HFF-Myc (cell line): ENCODE results near the gene ESRRB.

Experiments
- DNase-seq: peaks from one replicate; pipeline ENCODE4 v3.0.0-alpha.2; 2011; ENCODE audit warnings: low read depth; ENCODE audit errors: extremely low read depth
- H3K4me3 ChIP-seq: replicated peaks from 2 replicates; pipeline ENCODE4 v1.5.1; 2011; ENCODE audit warnings: low read depth, mild to moderate bottlenecking, control low read depth, low read length
- CTCF ChIP-seq: IDR thresholded peaks from 2 replicates; pipeline ENCODE4 v1.5.1; 2012; ENCODE audit warnings: mild to moderate bottlenecking, low read depth, low read length, control low read depth; ENCODE audit errors: missing control alignments

Gene ESRRB

GRCh38 chr14:76457841-76458240 lies 81.9 kb downstream of the ESRRB start:
- no peak overlapping the region for H3K4me3 ChIP-seq
- no peak for DNase-seq
- TF ChIP-seq CTCF: no peak

GRCh38 chr14:76461886-76462285 lies 85.9 kb downstream of the ESRRB start:
- TF ChIP-seq CTCF: no peak
- DNase-seq: no peak
- no peak overlapping the region for H3K4me3 ChIP-seq

- no peak for DNase-seq
- H3K4me3 ChIP-seq: no peak overlapping the region
- TF ChIP-seq CTCF: no peak
Observed at GRCh38 chr14:76462330-76462729, 86.4 kb downstream of the ESRRB start.

- H3K4me3 ChIP-seq: no peak overlapping the region
- DNase-seq: no peak
- TF ChIP-seq CTCF: no peak
Observed at GRCh38 chr14:76463105-76463504, 87.2 kb downstream of the ESRRB start.

GRCh38 chr14:76464856-76465255 lies 88.9 kb downstream of the ESRRB start:
- TF ChIP-seq CTCF: no peak
- DNase-seq: no peak
- no peak overlapping the region for H3K4me3 ChIP-seq

GRCh38 chr14:76465664-76466063 lies 89.7 kb downstream of the ESRRB start:
- DNase-seq: no peak
- TF ChIP-seq CTCF: no peak
- no peak overlapping the region for H3K4me3 ChIP-seq

- no peak for DNase-seq
- no peak overlapping the region for H3K4me3 ChIP-seq
- no peak for TF ChIP-seq CTCF
Observed at GRCh38 chr14:76467711-76468155, 91.8 kb downstream of the ESRRB start.
